IMR-90 (cell line): Measurements from ENCODE around the gene TBC1D3B. TPM values are rescaled to one million over a fixed set of nuclear protein-coding genes. Genes with fewer than 3 reads are reported as not detected.

ENCODE experiments used
- ATAC-seq: fragments of 200-7000 bp; cut with Tn5 transposase; 2 replicates; pipeline ENCODE4 v1.9.1; 2020; ENCODE audit warnings: low read depth, mild to moderate bottlenecking, moderate library complexity
- BruUV-seq: library from RNA; stranded (reverse); fragments of 400-500 nt; replicated peaks from 2 replicates; lab custom pipeline; 2021; lab: Mats Ljungman, UMichigan
- CTCF ChIA-PET: fragments of 300-600 bp; formaldehyde crosslinking; extraction: SDS; loops from one replicate; lab custom pipeline; 2021; ENCODE audit warnings: antibody characterized with exemption; lab: Yijun Ruan, JAX
- POLR2A ChIA-PET: fragments of 300-600 bp; sonication (Branson Sonifier 250); formaldehyde crosslinking; loops from one replicate; lab custom pipeline; 2022; ENCODE audit warnings: antibody characterized with exemption; ENCODE audit not compliant: unreplicated experiment; lab: Charles Lee
- DNase-seq: peaks from one replicate; pipeline ENCODE4 v3.0.0; 2013
- H2AFZ ChIP-seq: replicated peaks from 2 replicates; pipeline ENCODE3; 2013; ENCODE audit warnings: low read length, mild to moderate bottlenecking; ENCODE audit not compliant: poor library complexity
- H2AK5ac ChIP-seq: 2 replicates; pipeline ENCODE4 v1.6.1; 2013; ENCODE audit warnings: low read depth, low read length, inconsistent platforms
- H2AK9ac ChIP-seq: replicated peaks from 2 replicates; pipeline ENCODE3; 2013; ENCODE audit warnings: mild to moderate bottlenecking, low read depth, low read length, moderate library complexity; ENCODE audit not compliant: poor library complexity
- H2BK120ac ChIP-seq: 2 replicates; pipeline ENCODE4 v1.6.1; 2013; ENCODE audit warnings: low read depth, low read length, inconsistent platforms
- H2BK15ac ChIP-seq: 3 replicates; pipeline ENCODE4 v1.6.1; 2013; ENCODE audit warnings: low read depth, low read length, inconsistent platforms
- H2BK20ac ChIP-seq: 2 replicates; pipeline ENCODE4 v1.6.1; 2013; ENCODE audit warnings: low read depth, mild to moderate bottlenecking, inconsistent platforms, low read length, moderate library complexity
- H2BK5ac ChIP-seq: 2 replicates; pipeline ENCODE4 v1.6.1; 2013; ENCODE audit warnings: mild to moderate bottlenecking, low read depth, low read length, inconsistent platforms; ENCODE audit not compliant: poor library complexity, severe bottlenecking
- H3K14ac ChIP-seq: replicated peaks from 2 replicates; pipeline ENCODE4 v1.6.1; 2013; ENCODE audit warnings: low read depth, low read length, inconsistent platforms
- H3K18ac ChIP-seq: 2 replicates; pipeline ENCODE4 v1.6.1; 2013; ENCODE audit warnings: low read depth, low read length, control low read depth
- H3K23ac ChIP-seq: 2 replicates; pipeline ENCODE4 v1.6.1; 2013; ENCODE audit warnings: low read depth, low read length, inconsistent platforms
- H3K27ac ChIP-seq: 2 replicates; pipeline ENCODE4 v1.5.1; 2013; ENCODE audit warnings: mild to moderate bottlenecking, control low read depth, low read length; ENCODE audit not compliant: insufficient read depth
- H3K27me3 ChIP-seq: 2 replicates; pipeline ENCODE4 v1.6.1; 2013; ENCODE audit warnings: low read length; ENCODE audit not compliant: control insufficient read depth, insufficient read depth
- H3K36me3 ChIP-seq: 2 replicates; pipeline ENCODE4 v1.6.1; 2013; ENCODE audit warnings: low read length, mixed read lengths; ENCODE audit not compliant: control insufficient read depth, insufficient read depth
- H3K4ac ChIP-seq: 2 replicates; pipeline ENCODE4 v1.6.1; 2013; ENCODE audit warnings: low read depth, low read length, inconsistent platforms
- H3K4me1 ChIP-seq: 2 replicates; pipeline ENCODE4 v1.6.1; 2013; ENCODE audit warnings: low read length, mixed read lengths; ENCODE audit not compliant: control insufficient read depth, insufficient read depth
- H3K4me2 ChIP-seq: 2 replicates; pipeline ENCODE4 v1.6.1; 2013; ENCODE audit warnings: low read depth, mild to moderate bottlenecking, control low read depth, low read length, moderate library complexity
- H3K4me3 ChIP-seq: 2 replicates; pipeline ENCODE4 v1.5.1; 2013; ENCODE audit warnings: low read depth, mild to moderate bottlenecking, control low read depth, low read length, moderate library complexity; ENCODE audit not compliant: insufficient read depth
- H3K56ac ChIP-seq: 2 replicates; pipeline ENCODE4 v1.6.1; 2013; ENCODE audit warnings: low read length, inconsistent platforms; ENCODE audit not compliant: insufficient read depth; ENCODE audit errors: extremely low read depth
- H3K79me1 ChIP-seq, 2 experiments: 2 replicates each; pipeline ENCODE4 v1.6.1; 2013; ENCODE audit warnings: low read length in 2 of 2, inconsistent platforms in 1 of 2, low read depth in 1 of 2
- H3K9ac ChIP-seq: 2 replicates; pipeline ENCODE4 v1.6.1; 2013; ENCODE audit warnings: low read depth, low read length, control low read depth
- H3K9me1 ChIP-seq: 2 replicates; pipeline ENCODE4 v1.6.1; 2013; ENCODE audit warnings: low read length, inconsistent platforms; ENCODE audit not compliant: insufficient read depth
- H3K9me3 ChIP-seq: 2 replicates; pipeline ENCODE4 v1.6.1; 2013; ENCODE audit warnings: low read length; ENCODE audit not compliant: control insufficient read depth, insufficient read depth
- H4K20me1 ChIP-seq: 2 replicates; pipeline ENCODE4 v1.6.1; 2013; ENCODE audit warnings: low read length, inconsistent platforms; ENCODE audit not compliant: insufficient read depth
- H4K5ac ChIP-seq: 2 replicates; pipeline ENCODE4 v1.6.1; 2013; ENCODE audit warnings: mild to moderate bottlenecking, low read depth, low read length, control low read depth
- H4K8ac ChIP-seq, 2 experiments: 2 replicates each; pipeline ENCODE4 v1.6.1; 2013; ENCODE audit warnings: low read depth in 2 of 2, low read length in 2 of 2, control low read depth in 1 of 2, inconsistent platforms in 1 of 2
- H4K91ac ChIP-seq: 2 replicates; pipeline ENCODE4 v1.6.1; 2013; ENCODE audit warnings: low read depth, low read length, inconsistent platforms; ENCODE audit not compliant: insufficient read depth
- BHLHE40 ChIP-seq: fragments of 150-350 bp; IDR thresholded peaks from 2 replicates; pipeline ENCODE4 v1.6.1; 2016; ENCODE audit warnings: mild to moderate bottlenecking, low read depth, low read length
- CEBPB ChIP-seq: IDR thresholded peaks from 2 replicates; pipeline ENCODE4 v1.6.1; 2012; ENCODE audit warnings: low read depth, low read length, improper control_type of control experiment
- CHD1 ChIP-seq: IDR thresholded peaks from 2 replicates; pipeline ENCODE4 v1.6.1; 2012; ENCODE audit warnings: low read depth, low read length, improper control_type of control experiment
- FOS ChIP-seq: fragments of 150-350 bp; IDR thresholded peaks from 2 replicates; pipeline ENCODE4 v1.6.1; 2016; ENCODE audit warnings: low read depth, low read length
- MAFK ChIP-seq: IDR thresholded peaks from 2 replicates; pipeline ENCODE4 v1.6.1; 2012; ENCODE audit warnings: low read depth, low read length, improper control_type of control experiment
- MAZ ChIP-seq: IDR thresholded peaks from 2 replicates; pipeline ENCODE4 v1.6.1; 2012; ENCODE audit warnings: low read depth, mild to moderate bottlenecking, low read length, improper control_type of control experiment, moderate library complexity, borderline replicate concordance
- MXI1 ChIP-seq: IDR thresholded peaks from 2 replicates; pipeline ENCODE4 v1.6.1; 2012; ENCODE audit warnings: low read depth, mild to moderate bottlenecking, low read length, moderate library complexity, borderline replicate concordance
- NFE2L2 ChIP-seq: fragments of 150-350 bp; IDR thresholded peaks from 2 replicates; pipeline ENCODE4 v1.6.1; 2016; ENCODE audit warnings: low read depth, mild to moderate bottlenecking, low read length
- POLR2A ChIP-seq: IDR thresholded peaks from 2 replicates; pipeline ENCODE4 v1.6.1; 2012; ENCODE audit warnings: mild to moderate bottlenecking, low read depth, low read length
- RAD21 ChIP-seq: IDR thresholded peaks from 2 replicates; pipeline ENCODE4 v1.6.1; 2012; ENCODE audit warnings: low read length, improper control_type of control experiment
- RCOR1 ChIP-seq: IDR thresholded peaks from 2 replicates; pipeline ENCODE4 v1.6.1; 2012; ENCODE audit warnings: mild to moderate bottlenecking, low read length, improper control_type of control experiment; ENCODE audit not compliant: insufficient replicate concordance
- RFX5 ChIP-seq: IDR thresholded peaks from 2 replicates; pipeline ENCODE4 v1.8.0; 2012; ENCODE audit warnings: low read depth, mild to moderate bottlenecking, low read length, moderate library complexity
- SMC3 ChIP-seq: fragments of 150-350 bp; IDR thresholded peaks from 2 replicates; pipeline ENCODE4 v1.6.1; 2016; ENCODE audit warnings: low read depth, mild to moderate bottlenecking, antibody characterized with exemption, low read length, moderate library complexity
- WGBS, 2 experiments: methylation state at CpG; one replicate each; pipeline versions ENCODE4 v1.1.5 to v1.1.7; 2013; ENCODE audit warnings: missing lambda C conversion rate in 2 of 2; ENCODE audit not compliant: insufficient read length in 1 of 2; ENCODE audit errors: extremely low coverage in 2 of 2; 5-methylcytosine and 5-hydroxymethylcytosine counted together
- dilution Hi-C: fragments of 300-500 bp; cut with HindIII; formaldehyde crosslinking; loops from one replicate; pipeline ENCODE4 v1.14.3; 2018; ENCODE audit warnings: low sequenced_read_pairs; ENCODE audit not compliant: unreplicated experiment
- in situ Hi-C: fragments of 300-500 bp; cut with MboI; formaldehyde crosslinking; loops from 3 replicates; pipeline ENCODE4 v1.14.3; 2019; ENCODE audit warnings: low sequenced_read_pairs, inconsistent platforms, mixed read lengths
- intact Hi-C: fragments of 100-400 bp; cut with micrococcal nuclease; formaldehyde crosslinking; loops from 2 replicates; pipeline ENCODE4 v1.10.0; 2022
- polyA plus RNA-seq, 3 experiments: library from polyadenylated mRNA; depleted of rRNA; stranded (reverse); fragments of >200 nt; gene quantifications; 2 replicates each; pipeline ENCODE4 v1.2.3, GENCODE V29; 2012; ENCODE audit warnings: low replicate concordance in 1 of 3
- total RNA-seq: library from RNA; depleted of rRNA; stranded (reverse); fragments of >200 nt; gene quantifications from 2 replicates; pipeline ENCODE4 v1.2.3, GENCODE V29; 2012
- TF ChIP-seq, protein P1 (sequence below): conservative IDR thresholded peaks from 2 replicates; pipeline ENCODE4 v1.5.1; 2012; ENCODE audit warnings: mild to moderate bottlenecking, low read depth, low read length, improper control_type of control experiment
- TF ChIP-seq, protein P2 (sequence below): fragments of 150-350 bp; IDR thresholded peaks from 2 replicates; pipeline ENCODE4 v1.6.1; 2016; ENCODE audit warnings: low read depth, mild to moderate bottlenecking, low read length, moderate library complexity, borderline replicate concordance
- TF ChIP-seq, protein P3 (sequence below): fragments of 150-350 bp; IDR thresholded peaks from 2 replicates; pipeline ENCODE4 v1.6.1; 2017; ENCODE audit warnings: mild to moderate bottlenecking, antibody characterized with exemption, low read length, low read depth

Gene TBC1D3B
- total and polyA plus RNA-seq, 2 of the 4 experiments (the other 2 are of a cell fraction), result 0.94 TPM; not detected in 1

DNA sequence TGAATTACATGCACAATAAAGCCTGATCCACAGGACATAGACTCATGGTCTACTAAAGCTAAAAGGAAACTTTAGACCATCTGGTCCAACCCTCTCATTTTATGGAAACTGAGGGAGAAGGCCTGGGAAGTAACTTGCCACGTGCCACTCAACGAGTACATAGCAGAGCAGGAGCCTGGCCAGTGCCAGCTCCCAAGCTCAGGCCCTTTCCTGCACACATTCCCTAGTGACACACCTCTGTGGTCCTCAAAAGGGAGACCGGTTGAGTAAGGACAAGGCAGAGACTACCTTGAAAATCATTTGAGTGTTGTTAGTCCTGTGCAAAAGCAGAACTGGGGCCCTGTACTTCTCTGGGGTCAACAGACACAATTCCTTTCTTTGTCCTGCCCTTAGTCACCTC is 37.3 kb upstream of the TBC1D3B start:
- no peaks in the 10 kb centered on the region for H3K36me3 ChIP-seq
- no peaks in the 10 kb centered on the region for H4K20me1 ChIP-seq
- H3K27me3 ChIP-seq, result no peaks in the 10 kb centered on the region; the same call in none of the 2 replicates
- no peak overlapping the region for H3K56ac ChIP-seq
- no peak overlapping the region for H3K4me3 ChIP-seq
- H2BK20ac ChIP-seq, result no peak overlapping the region
- WGBS, 2 experiments, result no CpG with 5 or more reads among the region's 3 CpGs
- H2BK120ac ChIP-seq, result no peak overlapping the region
- H3K4me1 ChIP-seq, result no peaks in the 10 kb centered on the region
- no peak overlapping the region for H3K23ac ChIP-seq
- intact Hi-C loops (no loop called here), in situ Hi-C loops (loop anchor here (25.0 kb wide), 1 partner anchor 249 kb away; no protein-coding TSS in a partner anchor), dilution Hi-C loops (no loop called here)
- H3K9me1 ChIP-seq, result no peaks in the 10 kb centered on the region
- H3K4me2 ChIP-seq, result no peak overlapping the region
- no peak overlapping the region for H3K14ac ChIP-seq
- ChIA-PET CTCF (interaction anchor here (1.6 kb wide), 1 partner anchor 65 kb away, joined by 3 read pairs; no protein-coding TSS in a partner anchor), POLR2A (no interaction called here)
- no peak overlapping the region for H4K8ac ChIP-seq
- H3K79me1 ChIP-seq, result no peaks in the 10 kb centered on the region
- BruUV-seq, result no TSS peak
- peak overlapping the region; percentile 15 for H2AK9ac ChIP-seq
- no peak overlapping the region for H3K18ac ChIP-seq
- H2AK5ac ChIP-seq, result no peak overlapping the region
- no peak overlapping the region for H3K9ac ChIP-seq
- H4K91ac ChIP-seq, result no peak overlapping the region
- H4K5ac ChIP-seq, result no peak overlapping the region
- H2AFZ ChIP-seq, result peak overlapping the region; percentile 54
- no peak overlapping the region for H2BK15ac ChIP-seq
- ATAC-seq (no peak), DNase-seq (no peak)
- no peak overlapping the region for H3K27ac ChIP-seq
- no peak overlapping the region for H3K4ac ChIP-seq
- no peaks in the 10 kb centered on the region for H3K9me3 ChIP-seq
- H2BK5ac ChIP-seq, result no peak overlapping the region
- TF ChIP-seq, protein P1, sequence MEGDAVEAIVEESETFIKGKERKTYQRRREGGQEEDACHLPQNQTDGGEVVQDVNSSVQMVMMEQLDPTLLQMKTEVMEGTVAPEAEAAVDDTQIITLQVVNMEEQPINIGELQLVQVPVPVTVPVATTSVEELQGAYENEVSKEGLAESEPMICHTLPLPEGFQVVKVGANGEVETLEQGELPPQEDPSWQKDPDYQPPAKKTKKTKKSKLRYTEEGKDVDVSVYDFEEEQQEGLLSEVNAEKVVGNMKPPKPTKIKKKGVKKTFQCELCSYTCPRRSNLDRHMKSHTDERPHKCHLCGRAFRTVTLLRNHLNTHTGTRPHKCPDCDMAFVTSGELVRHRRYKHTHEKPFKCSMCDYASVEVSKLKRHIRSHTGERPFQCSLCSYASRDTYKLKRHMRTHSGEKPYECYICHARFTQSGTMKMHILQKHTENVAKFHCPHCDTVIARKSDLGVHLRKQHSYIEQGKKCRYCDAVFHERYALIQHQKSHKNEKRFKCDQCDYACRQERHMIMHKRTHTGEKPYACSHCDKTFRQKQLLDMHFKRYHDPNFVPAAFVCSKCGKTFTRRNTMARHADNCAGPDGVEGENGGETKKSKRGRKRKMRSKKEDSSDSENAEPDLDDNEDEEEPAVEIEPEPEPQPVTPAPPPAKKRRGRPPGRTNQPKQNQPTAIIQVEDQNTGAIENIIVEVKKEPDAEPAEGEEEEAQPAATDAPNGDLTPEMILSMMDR, result no peak
- TF ChIP-seq CHD1, result no peak
- TF ChIP-seq RCOR1, result no peak
- no peak for TF ChIP-seq MAZ
- no peak for TF ChIP-seq NFE2L2
- no peak for TF ChIP-seq SMC3
- no peak for TF ChIP-seq RFX5
- no peak for TF ChIP-seq CEBPB
- TF ChIP-seq POLR2A, result no peak
- no peak for TF ChIP-seq MAFK
- TF ChIP-seq FOS, result no peak
- TF ChIP-seq, protein P2, sequence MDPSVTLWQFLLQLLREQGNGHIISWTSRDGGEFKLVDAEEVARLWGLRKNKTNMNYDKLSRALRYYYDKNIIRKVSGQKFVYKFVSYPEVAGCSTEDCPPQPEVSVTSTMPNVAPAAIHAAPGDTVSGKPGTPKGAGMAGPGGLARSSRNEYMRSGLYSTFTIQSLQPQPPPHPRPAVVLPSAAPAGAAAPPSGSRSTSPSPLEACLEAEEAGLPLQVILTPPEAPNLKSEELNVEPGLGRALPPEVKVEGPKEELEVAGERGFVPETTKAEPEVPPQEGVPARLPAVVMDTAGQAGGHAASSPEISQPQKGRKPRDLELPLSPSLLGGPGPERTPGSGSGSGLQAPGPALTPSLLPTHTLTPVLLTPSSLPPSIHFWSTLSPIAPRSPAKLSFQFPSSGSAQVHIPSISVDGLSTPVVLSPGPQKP, result no peak
- no peak for TF ChIP-seq BHLHE40
- no peak for TF ChIP-seq RAD21
- TF ChIP-seq MXI1, result no peak
- TF ChIP-seq, protein P3, sequence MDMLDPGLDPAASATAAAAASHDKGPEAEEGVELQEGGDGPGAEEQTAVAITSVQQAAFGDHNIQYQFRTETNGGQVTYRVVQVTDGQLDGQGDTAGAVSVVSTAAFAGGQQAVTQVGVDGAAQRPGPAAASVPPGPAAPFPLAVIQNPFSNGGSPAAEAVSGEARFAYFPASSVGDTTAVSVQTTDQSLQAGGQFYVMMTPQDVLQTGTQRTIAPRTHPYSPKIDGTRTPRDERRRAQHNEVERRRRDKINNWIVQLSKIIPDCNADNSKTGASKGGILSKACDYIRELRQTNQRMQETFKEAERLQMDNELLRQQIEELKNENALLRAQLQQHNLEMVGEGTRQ, result no peak
